Psoas muscle (tissue), 8 donors: Measurements from ENCODE around the gene RGS9BP. TPM values are rescaled to one million over a fixed set of nuclear protein-coding genes. Genes with fewer than 3 reads are reported as not detected.

Experiments used
- ATAC-seq, 4 donors: fragments of 200-7000 bp; cut with Tn5 transposase; one replicate each; pipeline ENCODE4 v1.9.1; 2020; ENCODE audit warnings: moderate library complexity in 3 of 4, mild to moderate bottlenecking in 2 of 4
- DNase-seq, 2 donors: peaks; one replicate each; pipeline ENCODE4 v3.0.0-alpha.2; 2020
- H3K27ac ChIP-seq: fragments of 200-600 bp; one replicate; pipeline ENCODE4 v1.8.0; 2022
- H3K27me3 ChIP-seq, 3 donors: fragments of 200-600 bp in 1 of 3; one replicate each; pipeline versions ENCODE4 v1.6.1 to v1.8.0; 2013 to 2022; ENCODE audit warnings: low read length in 2 of 3, mild to moderate bottlenecking in 2 of 3, moderate library complexity in 1 of 3; ENCODE audit not compliant: insufficient read depth in 3 of 3
- H3K36me3 ChIP-seq, 2 donors: fragments of 200-600 bp in 1 of 2; one replicate each; pipeline versions ENCODE4 v1.6.1 to v1.8.0; 2013 to 2022; ENCODE audit warnings: low read depth in 1 of 2, mild to moderate bottlenecking in 1 of 2, moderate library complexity in 1 of 2; ENCODE audit not compliant: insufficient read depth in 1 of 2
- H3K4me1 ChIP-seq: fragments of 200-600 bp; one replicate; pipeline ENCODE4 v1.8.0; 2022
- H3K4me3 ChIP-seq: fragments of 200-600 bp; one replicate; pipeline ENCODE4 v1.8.0; 2022; ENCODE audit warnings: mild to moderate bottlenecking
- H3K9me3 ChIP-seq: fragments of 200-600 bp; one replicate; pipeline ENCODE4 v1.8.0; 2022
- CTCF ChIP-seq: fragments of 200-600 bp; IDR thresholded peaks from one replicate; pipeline ENCODE4 v1.8.0; 2022; ENCODE audit warnings: antibody characterized with exemption
- WGBS, 3 donors: extraction: QIAGEN DNeasy Blood & Tissue Kit; methylation state at CpG; one replicate each; pipeline versions ENCODE4 v1.1.6 to v1.1.7; 2013; 5-methylcytosine and 5-hydroxymethylcytosine counted together
- intact Hi-C, 2 donors: fragments of 100-400 bp; cut with DNase I; formaldehyde crosslinking; loops; one replicate each; pipeline versions ENCODE4 v1.11.0 to v1.14.2; 2022
- polyA plus RNA-seq, 3 donors: library from polyadenylated mRNA; stranded (reverse); fragments of 200-250 nt; gene quantifications; one replicate each; pipeline ENCODE4 v1.2.3, GENCODE V29; 2013
- total RNA-seq, 4 donors: library from RNA; stranded (reverse); fragmentation: NEBNext Ultra II Directional in 2 of 4; extraction: Animal tissue kit (Norgen Biotek cat#: 25700) in 2 of 4; gene quantifications; one replicate each; pipeline versions ENCODE4 v1.2.1 to v1.2.4, GENCODE V29; 2021 to 2023
- donor health status: healthy with polysubstance abuse.
- donor health status: DM: no; HTN: no; CAD: no; lungs with moderate emphysema.
- donor health status: Bipolar disorder and iron deficiency.
- donor health status: healthy.
- donor health status: DM: yes; HTN: yes; CAD: no.
- donor health status: DM: no; HTN: no; CAD: no.
- donor health status: DM: no; HTN: no; CAD: no.
- donor health status: DM: yes; HTN: yes; CAD: no.

RGS9BP gene
- total and polyA plus RNA-seq, 7 donors, result 0.10 to 8.2 (median 3.8) TPM

GRCh38 chr19:32674931-32675719, 523 bp upstream of the RGS9BP start, which contains the start of gene ANKRD27:
TSS of gene ANKRD27 (minus strand) at chr19:32675180. CDS start at chr19:32659015, 16,165 bp downstream.
- ATAC-seq, result peak; percentile 91 to 96 (median 93)
- intact Hi-C loops, result loop anchor here in 1 of 2 donors (10.0 kb wide), 2 partner anchors 90 to 270 kb away; partner anchors contain the start of genes DPY19L3 and PDCD5
- WGBS, 3 donors, result 1% methylated on average over 51 to 75 of the region's 75 CpGs

GRCh38 chr19:32676186-32676894, 692 bp downstream of the RGS9BP start:
- TF ChIP-seq CTCF, result no peak
- 1 to 3% (median 3%) methylated on average over 62 to 92 of the region's 93 CpGs for WGBS, 3 donors
- ATAC-seq (peak in 3 of 4 donors; percentile 11 to 21 (median 14)), DNase-seq (peak in 1 of 2 donors; percentile 65)
- H3K4me3 ChIP-seq, result peak overlapping the region; percentile 99
- H3K27ac ChIP-seq, result peak overlapping the region; percentile 96
- intact Hi-C loops, result loop anchor here in 1 of 2 donors (10.0 kb wide), 2 partner anchors 92 to 272 kb away; partner anchors contain the start of genes DPY19L3 and PDCD5
- H3K36me3 ChIP-seq, result no peaks in the 10 kb centered on the region
- peaks cover 27% of the 10 kb centered on the region for H3K4me1 ChIP-seq
- peaks cover 0 to 3% (median 0%) of the 10 kb centered on the region in 3 donors for H3K27me3 ChIP-seq
- no peaks in the 10 kb centered on the region for H3K9me3 ChIP-seq

More at GRCh38 chr19:32674931-32675719, 523 bp upstream of the RGS9BP start, which contains the start of gene ANKRD27:
- TF ChIP-seq CTCF, result no peak
- DNase-seq, result peak; percentile 99
- Histone ChIP-seq H3K4me3 (peak within 1 kb of the TSS; percentile 99), H3K9me3 (no peaks in the 10 kb centered on the region), H3K36me3 (no peaks in the 10 kb centered on the region), H3K27me3 (peaks cover 0 to 3% (median 0%) of the 10 kb centered on the region in 3 donors), H3K4me1 (peaks cover 27% of the 10 kb centered on the region), H3K27ac (peak within 1 kb of the TSS; percentile 96)

- ATAC-seq (no peak), DNase-seq (peak; percentile 21 to 56)
- peak overlapping the region; percentile 96 for H3K27ac ChIP-seq
- peak overlapping the region; percentile 99 for H3K4me3 ChIP-seq
- peaks cover 0 to 3% (median 0%) of the 10 kb centered on the region in 3 donors for H3K27me3 ChIP-seq
- no peak for TF ChIP-seq CTCF
- intact Hi-C loops, result loop anchor here in 1 of 2 donors (10.0 kb wide), 2 partner anchors 92 to 272 kb away; partner anchors contain the start of genes DPY19L3 and PDCD5
- H3K4me1 ChIP-seq, result peaks cover 28% of the 10 kb centered on the region
- no peaks in the 10 kb centered on the region for H3K9me3 ChIP-seq
- no peaks in the 10 kb centered on the region for H3K36me3 ChIP-seq
- 8 to 9% (median 9%) methylated on average over 32 to 33 of the region's 33 CpGs for WGBS, 3 donors
Observed at GRCh38 chr19:32676895-32677359, 1.3 kb downstream of the RGS9BP start.

GRCh38 chr19:32677657-32678056, 2.0 kb downstream of the RGS9BP start:
- Histone ChIP-seq H3K27me3 (peaks cover 0 to 3% (median 0%) of the 10 kb centered on the region in 3 donors), H3K27ac (peak overlapping the region; percentile 96), H3K4me3 (peak overlapping the region; percentile 99), H3K4me1 (peaks cover 29% of the 10 kb centered on the region), H3K9me3 (no peaks in the 10 kb centered on the region), H3K36me3 (no peaks in the 10 kb centered on the region)
- DNase-seq, result peak in 1 of 2 donors; percentile 63
- intact Hi-C loops, result loop anchor here in 1 of 2 donors (10.0 kb wide), 2 partner anchors 93 to 273 kb away; partner anchors contain the start of genes DPY19L3 and PDCD5
- WGBS, 3 donors, result 19 to 25% (median 20%) methylated on average over 9 of the region's 9 CpGs
- TF ChIP-seq CTCF, result no peak
- peak in 1 of 4 donors; percentile 16 for ATAC-seq
